ENCODE results near the gene UFC1. TPM values are rescaled to one million over a fixed set of nuclear protein-coding genes. Genes with fewer than 3 reads are reported as not detected.

The UFC1 gene
- total and polyA plus RNA-seq, 2 of the 13 experiments (the other 11 are each of a cell fraction or from before 2014, with no cell fraction given) = 72.8 to 85.2 TPM

DNA sequence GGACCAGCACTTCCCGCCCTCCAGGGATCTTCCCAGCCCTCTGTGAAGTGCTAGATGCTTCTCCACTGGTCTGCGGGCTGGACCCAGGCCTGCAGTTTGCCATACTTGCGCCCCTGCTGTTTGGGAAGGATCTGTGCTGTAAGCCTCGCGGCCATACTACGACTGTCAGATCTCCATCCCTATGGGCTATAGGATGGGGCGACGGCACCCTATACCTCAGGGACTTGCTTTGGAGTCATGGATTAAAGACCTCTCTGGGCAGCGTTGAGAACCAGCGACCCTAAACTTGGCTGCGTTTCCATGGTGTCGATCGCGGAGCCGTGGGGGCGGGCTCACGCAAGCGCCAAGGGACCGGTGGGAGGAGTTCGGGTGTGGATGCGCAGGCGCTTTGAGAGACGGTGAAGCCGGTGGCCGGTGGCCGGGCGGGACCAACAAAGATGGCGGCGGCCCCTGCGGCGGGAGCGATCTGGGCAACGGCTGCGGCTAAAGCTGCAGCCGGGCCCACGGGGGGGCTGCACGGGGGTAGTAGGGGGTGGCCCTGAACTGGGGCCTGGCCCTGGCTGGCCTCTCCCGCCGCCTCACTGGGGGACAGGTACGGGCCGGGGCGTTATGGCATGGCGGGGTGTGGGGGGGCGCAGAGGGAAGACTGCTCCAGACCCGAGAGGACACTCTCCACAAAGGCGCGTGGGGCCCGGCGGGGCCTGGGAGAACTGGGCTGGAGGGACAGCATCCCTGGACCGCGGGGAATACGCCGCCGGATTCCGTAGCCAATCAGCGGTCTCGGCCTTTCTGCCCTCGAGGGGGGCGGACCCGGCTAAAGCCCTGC lies 5.5 kb downstream of the UFC1 start, which contains the start of gene USP21 (continued):
- TF ChIP-seq, protein P1, sequence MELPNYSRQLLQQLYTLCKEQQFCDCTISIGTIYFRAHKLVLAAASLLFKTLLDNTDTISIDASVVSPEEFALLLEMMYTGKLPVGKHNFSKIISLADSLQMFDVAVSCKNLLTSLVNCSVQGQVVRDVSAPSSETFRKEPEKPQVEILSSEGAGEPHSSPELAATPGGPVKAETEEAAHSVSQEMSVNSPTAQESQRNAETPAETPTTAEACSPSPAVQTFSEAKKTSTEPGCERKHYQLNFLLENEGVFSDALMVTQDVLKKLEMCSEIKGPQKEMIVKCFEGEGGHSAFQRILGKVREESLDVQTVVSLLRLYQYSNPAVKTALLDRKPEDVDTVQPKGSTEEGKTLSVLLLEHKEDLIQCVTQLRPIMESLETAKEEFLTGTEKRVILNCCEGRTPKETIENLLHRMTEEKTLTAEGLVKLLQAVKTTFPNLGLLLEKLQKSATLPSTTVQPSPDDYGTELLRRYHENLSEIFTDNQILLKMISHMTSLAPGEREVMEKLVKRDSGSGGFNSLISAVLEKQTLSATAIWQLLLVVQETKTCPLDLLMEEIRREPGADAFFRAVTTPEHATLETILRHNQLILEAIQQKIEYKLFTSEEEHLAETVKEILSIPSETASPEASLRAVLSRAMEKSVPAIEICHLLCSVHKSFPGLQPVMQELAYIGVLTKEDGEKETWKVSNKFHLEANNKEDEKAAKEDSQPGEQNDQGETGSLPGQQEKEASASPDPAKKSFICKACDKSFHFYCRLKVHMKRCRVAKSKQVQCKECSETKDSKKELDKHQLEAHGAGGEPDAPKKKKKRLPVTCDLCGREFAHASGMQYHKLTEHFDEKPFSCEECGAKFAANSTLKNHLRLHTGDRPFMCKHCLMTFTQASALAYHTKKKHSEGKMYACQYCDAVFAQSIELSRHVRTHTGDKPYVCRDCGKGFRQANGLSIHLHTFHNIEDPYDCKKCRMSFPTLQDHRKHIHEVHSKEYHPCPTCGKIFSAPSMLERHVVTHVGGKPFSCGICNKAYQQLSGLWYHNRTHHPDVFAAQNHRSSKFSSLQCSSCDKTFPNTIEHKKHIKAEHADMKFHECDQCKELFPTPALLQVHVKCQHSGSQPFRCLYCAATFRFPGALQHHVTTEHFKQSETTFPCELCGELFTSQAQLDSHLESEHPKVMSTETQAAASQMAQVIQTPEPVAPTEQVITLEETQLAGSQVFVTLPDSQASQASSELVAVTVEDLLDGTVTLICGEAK (IDR thresholded peaks at IDR 0.05) = no peak
- TF ChIP-seq, protein P1 (CRISPR knock-in tag; IDR thresholded peaks at IDR 0.05) = no peak
- TF ChIP-seq ZNF3 (CRISPR knock-in tag; IDR thresholded peaks at IDR 0.05) (no peak), ZNF121 (CRISPR knock-in tag; IDR thresholded peaks at IDR 0.05) (no peak), PAX8 (CRISPR knock-in tag; IDR thresholded peaks at IDR 0.05; ENCODE audit: borderline replicate concordance) (no peak), ZBTB1 (CRISPR knock-in tag; IDR thresholded peaks at IDR 0.05; ENCODE audit: borderline replicate concordance) (no peak), ZFP82 (CRISPR knock-in tag; IDR thresholded peaks at IDR 0.05; ENCODE audit: borderline replicate concordance) (0 out of 2 replicates have a peak, but pooled peaks have one; percentile 24), KDM3A (CRISPR knock-in tag; IDR thresholded peaks at IDR 0.05; ENCODE audit: low read depth) (peak; percentile 21; the same call in 1 of the 2 replicates), SALL2 (CRISPR knock-in tag; IDR thresholded peaks at IDR 0.05) (no peak)
- TF ChIP-seq, protein P2, sequence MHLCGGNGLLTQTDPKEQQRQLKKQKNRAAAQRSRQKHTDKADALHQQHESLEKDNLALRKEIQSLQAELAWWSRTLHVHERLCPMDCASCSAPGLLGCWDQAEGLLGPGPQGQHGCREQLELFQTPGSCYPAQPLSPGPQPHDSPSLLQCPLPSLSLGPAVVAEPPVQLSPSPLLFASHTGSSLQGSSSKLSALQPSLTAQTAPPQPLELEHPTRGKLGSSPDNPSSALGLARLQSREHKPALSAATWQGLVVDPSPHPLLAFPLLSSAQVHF (CRISPR knock-in tag; IDR thresholded peaks at IDR 0.05) = no peak
- TF ChIP-seq, protein P3, sequence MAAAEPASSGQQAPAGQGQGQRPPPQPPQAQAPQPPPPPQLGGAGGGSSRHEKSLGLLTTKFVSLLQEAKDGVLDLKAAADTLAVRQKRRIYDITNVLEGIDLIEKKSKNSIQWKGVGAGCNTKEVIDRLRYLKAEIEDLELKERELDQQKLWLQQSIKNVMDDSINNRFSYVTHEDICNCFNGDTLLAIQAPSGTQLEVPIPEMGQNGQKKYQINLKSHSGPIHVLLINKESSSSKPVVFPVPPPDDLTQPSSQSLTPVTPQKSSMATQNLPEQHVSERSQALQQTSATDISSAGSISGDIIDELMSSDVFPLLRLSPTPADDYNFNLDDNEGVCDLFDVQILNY (CRISPR knock-in tag; conservative IDR thresholded peaks at IDR 0.05) = no peak
- TF ChIP-seq, protein P4, sequence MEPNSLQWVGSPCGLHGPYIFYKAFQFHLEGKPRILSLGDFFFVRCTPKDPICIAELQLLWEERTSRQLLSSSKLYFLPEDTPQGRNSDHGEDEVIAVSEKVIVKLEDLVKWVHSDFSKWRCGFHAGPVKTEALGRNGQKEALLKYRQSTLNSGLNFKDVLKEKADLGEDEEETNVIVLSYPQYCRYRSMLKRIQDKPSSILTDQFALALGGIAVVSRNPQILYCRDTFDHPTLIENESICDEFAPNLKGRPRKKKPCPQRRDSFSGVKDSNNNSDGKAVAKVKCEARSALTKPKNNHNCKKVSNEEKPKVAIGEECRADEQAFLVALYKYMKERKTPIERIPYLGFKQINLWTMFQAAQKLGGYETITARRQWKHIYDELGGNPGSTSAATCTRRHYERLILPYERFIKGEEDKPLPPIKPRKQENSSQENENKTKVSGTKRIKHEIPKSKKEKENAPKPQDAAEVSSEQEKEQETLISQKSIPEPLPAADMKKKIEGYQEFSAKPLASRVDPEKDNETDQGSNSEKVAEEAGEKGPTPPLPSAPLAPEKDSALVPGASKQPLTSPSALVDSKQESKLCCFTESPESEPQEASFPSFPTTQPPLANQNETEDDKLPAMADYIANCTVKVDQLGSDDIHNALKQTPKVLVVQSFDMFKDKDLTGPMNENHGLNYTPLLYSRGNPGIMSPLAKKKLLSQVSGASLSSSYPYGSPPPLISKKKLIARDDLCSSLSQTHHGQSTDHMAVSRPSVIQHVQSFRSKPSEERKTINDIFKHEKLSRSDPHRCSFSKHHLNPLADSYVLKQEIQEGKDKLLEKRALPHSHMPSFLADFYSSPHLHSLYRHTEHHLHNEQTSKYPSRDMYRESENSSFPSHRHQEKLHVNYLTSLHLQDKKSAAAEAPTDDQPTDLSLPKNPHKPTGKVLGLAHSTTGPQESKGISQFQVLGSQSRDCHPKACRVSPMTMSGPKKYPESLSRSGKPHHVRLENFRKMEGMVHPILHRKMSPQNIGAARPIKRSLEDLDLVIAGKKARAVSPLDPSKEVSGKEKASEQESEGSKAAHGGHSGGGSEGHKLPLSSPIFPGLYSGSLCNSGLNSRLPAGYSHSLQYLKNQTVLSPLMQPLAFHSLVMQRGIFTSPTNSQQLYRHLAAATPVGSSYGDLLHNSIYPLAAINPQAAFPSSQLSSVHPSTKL (CRISPR knock-in tag; IDR thresholded peaks at IDR 0.05) = 0 out of 2 replicates have a peak, but pooled peaks have one; percentile 4

Measured in HepG2 (cell line).